ENCODE results near the gene CCPG1.
A peak's percentile ranks its signal among the peaks of the same experiment; 100 is the strongest.
"Not testable (repeated sequence)": the region's sequence is repeated elsewhere in the genome, so short reads cannot be mapped to it uniquely, and the experiment has no call there.

The CCPG1 gene, protein sequence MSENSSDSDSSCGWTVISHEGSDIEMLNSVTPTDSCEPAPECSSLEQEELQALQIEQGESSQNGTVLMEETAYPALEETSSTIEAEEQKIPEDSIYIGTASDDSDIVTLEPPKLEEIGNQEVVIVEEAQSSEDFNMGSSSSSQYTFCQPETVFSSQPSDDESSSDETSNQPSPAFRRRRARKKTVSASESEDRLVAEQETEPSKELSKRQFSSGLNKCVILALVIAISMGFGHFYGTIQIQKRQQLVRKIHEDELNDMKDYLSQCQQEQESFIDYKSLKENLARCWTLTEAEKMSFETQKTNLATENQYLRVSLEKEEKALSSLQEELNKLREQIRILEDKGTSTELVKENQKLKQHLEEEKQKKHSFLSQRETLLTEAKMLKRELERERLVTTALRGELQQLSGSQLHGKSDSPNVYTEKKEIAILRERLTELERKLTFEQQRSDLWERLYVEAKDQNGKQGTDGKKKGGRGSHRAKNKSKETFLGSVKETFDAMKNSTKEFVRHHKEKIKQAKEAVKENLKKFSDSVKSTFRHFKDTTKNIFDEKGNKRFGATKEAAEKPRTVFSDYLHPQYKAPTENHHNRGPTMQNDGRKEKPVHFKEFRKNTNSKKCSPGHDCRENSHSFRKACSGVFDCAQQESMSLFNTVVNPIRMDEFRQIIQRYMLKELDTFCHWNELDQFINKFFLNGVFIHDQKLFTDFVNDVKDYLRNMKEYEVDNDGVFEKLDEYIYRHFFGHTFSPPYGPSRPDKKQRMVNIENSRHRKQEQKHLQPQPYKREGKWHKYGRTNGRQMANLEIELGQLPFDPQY

DNA sequence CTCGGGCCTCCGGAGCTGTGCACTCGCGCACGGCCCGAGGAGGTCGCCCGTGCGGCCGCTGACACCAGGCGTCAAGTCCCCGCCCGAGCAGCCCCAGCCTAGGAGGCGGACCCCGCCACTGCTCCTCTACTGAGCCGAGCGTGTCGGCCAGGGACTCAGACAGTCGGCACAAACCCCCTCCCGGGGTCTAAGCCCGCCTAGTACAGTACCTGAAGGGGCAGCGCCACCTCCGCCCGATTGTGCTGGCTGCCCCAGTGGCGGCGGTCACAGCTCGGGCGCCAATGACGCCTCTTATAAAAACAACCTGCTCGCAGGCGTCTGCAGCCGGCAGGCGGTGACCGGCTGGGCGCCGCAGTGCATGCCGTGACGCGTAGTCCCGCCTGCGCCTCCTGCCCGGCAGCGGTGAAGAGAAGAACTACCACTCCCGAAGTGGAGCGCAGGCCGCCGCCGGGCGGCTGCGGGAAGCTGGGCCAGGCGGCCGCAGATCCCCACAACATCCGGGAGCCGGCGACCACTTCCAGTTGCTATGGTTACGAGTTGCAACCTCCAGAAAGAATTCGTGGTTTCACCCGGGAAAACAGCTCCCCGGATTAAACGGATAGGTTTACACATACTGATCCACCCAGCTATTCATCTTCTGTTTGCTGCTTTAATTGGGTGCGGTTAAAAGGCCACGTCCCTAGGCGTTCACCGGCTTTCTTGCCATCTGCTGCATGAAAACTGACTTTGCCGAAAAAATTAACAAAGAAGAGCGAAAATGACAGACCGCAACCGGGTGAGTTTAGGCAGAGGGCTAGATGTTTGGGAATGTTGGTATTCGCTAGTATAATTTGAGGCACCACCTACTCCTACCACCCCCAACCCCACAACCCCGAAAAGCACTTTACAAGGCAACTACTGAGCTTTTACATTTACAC is at the start of gene CCPG1, which contains the start of gene PIERCE2:
TSS of gene CCPG1 (minus strand) at position 348 of the 917 bp plus-strand sequence. CDS start 18,935 bp downstream, outside the sequence.
TSS of gene PIERCE2 (plus strand) at position 484 of the 917 bp plus-strand sequence. CDS start at position 758, 274 bp downstream.
- peak; percentile 95 for DNase-seq

GRCh38 chr15:55457401-55458022 is 49.4 kb upstream of the CCPG1 start:
- no peak for DNase-seq

DNA sequence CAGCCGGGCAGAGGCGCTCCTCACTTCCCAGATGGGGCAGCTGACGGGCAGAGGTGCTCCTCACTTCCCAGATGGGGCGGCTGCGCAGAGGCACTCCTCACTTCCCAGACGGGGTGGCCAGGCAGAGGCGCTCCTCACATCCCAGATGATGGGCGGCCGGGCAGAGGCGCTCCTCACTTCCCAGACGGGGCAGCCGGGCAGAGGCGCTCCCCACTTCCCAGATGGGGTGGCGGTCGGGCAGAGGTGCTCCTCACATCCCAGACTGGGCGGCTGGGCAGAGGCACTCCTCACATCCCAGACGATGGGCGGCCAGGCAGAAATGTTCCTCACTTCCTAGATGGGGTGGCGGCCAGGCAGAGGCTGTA is 38.9 kb upstream of the CCPG1 start:
- not testable (repeated sequence) for DNase-seq

- DNase-seq: not testable (repeated sequence)
Measured at GRCh38 chr15:55446379-55447029, 38.3 kb upstream of the CCPG1 start.

- DNase-seq: not testable (repeated sequence)
Measured at GRCh38 chr15:55445936-55446335, 37.8 kb upstream of the CCPG1 start.

DNA sequence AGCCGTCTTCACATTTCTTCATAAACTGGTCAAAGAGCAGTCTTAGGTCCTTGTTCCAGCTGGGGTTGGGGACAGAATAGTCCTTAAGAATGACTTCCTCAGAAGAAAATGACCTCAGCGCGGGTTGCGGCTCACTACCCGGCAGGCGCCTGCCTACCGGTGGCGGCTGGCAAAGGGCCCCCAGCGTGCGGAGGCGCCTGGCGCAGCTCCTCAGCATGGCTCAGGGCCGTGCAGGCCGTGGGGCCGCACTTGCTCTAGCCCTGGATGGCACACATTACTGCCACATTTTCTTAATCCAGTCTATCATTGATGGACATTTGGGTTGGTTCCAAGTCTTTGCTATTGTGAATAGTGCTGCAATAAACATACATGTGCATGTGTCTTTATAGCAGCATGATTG is 35.0 kb upstream of the CCPG1 start:
- DNase-seq: not testable (repeated sequence)

DNA sequence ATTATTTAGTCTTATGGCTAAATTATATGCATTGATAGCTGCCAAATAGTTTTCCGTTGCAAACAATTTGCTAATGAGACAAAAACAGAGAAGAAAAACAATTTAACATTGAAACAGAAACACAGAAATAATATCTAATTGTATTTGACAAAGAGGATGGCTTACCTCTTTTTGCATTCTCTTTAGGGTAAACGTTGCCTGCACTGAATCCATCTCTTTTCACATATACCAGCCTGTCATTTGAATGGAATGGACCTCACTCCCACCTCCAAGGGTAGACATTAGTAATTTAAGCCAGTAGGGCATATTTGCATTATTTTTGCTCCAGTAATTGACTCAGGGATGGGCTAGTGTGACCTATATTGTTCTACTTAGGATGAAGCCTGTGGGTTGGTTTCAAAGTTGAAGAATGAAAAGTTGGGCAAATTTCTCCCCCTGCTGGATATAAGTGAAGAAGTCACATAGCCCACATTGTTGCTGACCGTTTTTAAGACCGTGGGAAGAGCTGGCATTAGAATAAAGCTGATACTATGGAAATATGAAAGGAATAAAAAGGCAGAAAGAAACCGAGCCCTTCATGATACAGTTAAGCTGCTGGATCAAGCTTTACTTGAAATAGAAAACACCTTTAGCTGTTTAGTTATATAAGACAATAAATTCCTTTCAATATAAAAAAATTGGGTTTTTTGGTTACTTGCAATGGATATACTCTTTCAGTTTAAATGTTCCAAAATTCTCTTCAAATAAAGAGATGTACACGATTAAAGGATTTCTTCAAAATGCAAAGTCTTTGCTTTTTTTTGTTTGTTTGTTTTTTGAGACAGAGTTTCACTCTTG is 27.0 kb upstream of the CCPG1 start:
- DNase-seq: no peak

GRCh38 chr15:55422089-55422488 is 13.9 kb upstream of the CCPG1 start:
- no peak for DNase-seq

DNA sequence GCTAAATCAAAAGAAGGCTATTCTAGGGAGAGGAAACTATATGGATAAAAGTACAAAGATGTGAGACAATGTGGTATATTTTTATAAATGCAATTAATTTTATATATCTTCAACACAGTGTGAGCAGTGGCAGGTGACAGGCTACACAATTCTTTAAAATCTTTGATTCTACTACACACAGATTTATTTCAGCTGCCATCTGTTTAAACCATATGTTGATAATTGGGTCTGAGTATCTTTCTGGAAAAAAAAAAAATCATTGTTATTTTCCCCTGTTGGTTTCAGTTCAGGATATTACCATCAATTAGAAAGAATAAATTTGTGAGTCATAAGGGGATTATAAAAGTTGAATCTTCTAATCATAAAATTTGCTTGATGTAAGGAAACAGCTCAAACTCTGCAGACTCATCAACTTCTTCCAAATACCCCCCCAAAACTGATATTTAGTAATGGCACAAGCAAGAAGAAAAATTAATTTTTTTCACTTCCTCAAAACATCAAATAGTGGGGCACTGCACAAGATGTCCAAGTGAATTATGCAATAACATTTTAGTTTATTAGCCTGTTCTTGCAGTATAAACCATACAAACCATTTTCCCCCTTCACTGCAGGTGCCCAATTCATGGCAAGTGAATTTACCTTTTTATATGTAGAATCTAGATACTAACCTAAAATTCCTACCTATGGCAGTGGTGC is 12.2 kb upstream of the CCPG1 start:
- no peak for DNase-seq

DNA sequence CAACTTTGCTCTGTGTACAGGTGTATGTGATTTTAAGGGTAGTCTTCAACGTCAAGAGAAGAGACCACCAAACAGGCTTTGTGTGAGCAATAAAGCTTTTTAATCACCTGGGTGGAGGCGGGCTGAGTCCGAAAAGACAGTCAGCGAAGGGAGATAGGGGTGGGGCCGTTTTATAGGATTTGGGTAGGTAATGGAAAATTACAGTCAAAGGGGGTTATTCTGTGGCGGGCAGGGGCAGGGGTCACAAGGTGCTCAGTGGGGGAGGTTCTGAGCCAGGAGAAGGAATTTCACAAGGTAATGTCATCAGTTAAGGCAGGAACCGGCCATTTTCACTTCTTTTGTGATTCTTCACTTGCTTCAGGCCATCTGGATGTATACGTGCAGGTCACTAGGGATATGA is 9.5 kb upstream of the CCPG1 start:
- DNase-seq: not testable (repeated sequence)

GRCh38 chr15:55408976-55409375 is 817 bp upstream of the CCPG1 start:
- DNase-seq: not testable (repeated sequence)

GRCh38 chr15:55407498-55408011 is 604 bp downstream of the CCPG1 start:
- no peak for DNase-seq

DNA sequence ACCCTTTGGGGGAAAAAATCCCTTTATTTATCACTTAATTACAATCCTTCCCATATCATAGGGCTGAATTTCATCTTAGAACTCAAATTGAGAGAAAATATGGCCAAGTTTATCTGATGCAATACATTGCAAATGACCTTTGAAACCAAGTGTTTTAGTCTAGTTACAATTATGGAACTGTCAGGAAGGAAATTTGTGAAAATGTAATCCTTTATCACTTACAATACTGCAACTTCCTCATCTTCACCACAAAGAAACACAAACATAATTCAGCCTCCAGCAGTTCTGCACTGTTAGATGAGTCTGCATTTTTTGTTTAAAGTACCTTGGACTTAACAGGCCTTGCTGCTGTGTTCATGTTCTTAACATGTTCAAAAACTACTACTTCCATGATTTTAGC is 4.6 kb downstream of the CCPG1 start:
- no peak for DNase-seq

DNA sequence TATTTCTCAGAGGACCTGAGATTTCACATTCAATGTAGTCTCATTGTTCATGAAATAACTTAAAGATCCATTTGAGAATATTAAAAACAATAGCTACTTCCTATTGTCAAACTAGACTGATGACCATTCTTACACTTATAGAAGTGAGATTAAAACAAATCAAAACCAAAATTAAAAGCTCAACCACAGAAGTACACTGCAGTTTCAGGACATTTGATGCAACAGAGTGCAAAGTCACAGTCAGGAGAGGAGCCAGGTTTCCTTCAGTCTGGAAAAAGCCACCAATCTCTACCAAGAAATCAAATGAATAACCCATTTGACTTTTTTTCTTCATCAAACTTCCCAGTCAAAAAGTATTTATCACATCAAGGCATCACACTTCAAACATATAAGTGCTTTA is 5.5 kb downstream of the CCPG1 start:
- no peak for DNase-seq

- no peak for DNase-seq
Measured at GRCh38 chr15:55401786-55402246, 6.3 kb downstream of the CCPG1 start.

GRCh38 chr15:55400050-55400449 is 8.1 kb downstream of the CCPG1 start:
- DNase-seq: not testable (repeated sequence)

DNA sequence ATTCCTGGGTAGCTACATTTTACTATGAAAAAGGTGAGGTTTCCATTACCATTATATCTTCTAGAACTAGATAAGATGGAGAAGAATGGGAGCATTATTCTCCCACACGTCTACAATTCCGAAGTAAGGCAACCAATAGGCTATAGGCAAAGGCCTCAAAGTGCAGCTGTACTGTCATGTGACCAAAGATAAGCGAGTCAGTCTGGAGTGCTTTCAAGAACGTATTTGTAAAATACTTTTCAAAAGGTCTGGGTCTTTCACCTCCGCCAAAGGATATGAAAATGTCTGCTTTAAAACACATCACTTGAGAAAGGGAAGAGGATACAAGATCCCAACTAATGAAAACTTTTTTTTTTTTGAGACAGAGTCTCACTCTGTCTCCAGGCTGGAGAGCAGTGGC is 9.9 kb downstream of the CCPG1 start:
- no peak for DNase-seq

DNA sequence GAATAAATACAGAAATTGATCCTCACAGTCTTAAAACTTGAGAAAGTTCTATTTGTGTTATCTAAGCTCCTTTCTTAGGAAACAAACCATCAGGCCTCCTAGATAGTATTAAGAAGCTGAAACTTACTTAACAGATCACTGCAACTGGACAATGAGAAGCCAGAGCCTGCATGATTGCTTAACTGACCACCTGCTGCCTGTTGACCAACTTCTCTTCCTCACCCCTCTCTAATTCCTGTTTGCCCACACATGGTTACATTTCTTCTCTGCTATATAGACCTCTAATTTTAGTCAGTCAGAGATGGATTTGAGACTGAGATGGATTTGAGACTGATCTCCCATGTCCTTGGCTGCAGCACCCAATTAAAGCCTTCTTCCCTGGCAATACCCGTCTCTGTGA is 13.5 kb downstream of the CCPG1 start:
- no peak for DNase-seq

GRCh38 chr15:55389264-55389607 is 18.9 kb downstream of the CCPG1 start:
- DNase-seq: no peak

DNA sequence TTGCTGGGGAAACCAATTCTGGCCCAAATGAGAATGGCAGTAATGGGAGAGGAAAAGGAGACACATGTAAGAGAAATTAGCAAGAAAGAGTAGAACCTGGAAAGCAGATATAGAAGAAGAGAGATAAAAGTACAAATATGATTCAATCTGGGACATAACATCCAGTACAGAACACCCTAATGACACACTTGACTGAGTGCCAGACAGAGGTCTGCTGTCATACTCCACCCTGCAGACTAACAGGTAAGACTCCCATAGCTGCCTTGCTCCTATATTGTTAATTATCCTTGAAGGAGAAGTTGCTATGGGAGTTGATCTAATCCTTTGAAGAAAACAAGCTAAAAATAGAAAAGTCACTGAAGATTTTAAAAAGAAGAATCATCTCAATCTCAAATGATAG is 21.1 kb downstream of the CCPG1 start:
- no peak for DNase-seq

Measured in left hindlimb (tissue), 1 donor.